Stimulated activated CD4-positive, alpha-beta T cell treated with anti-CD3 and anti-CD28 coated beads, Interleukin-15, amount 100 ng/mL, for 1 hour (primary cell): Measurements from ENCODE around the gene TANGO2.
"Not testable (repeated sequence)": the region's sequence is repeated elsewhere in the genome, so short reads cannot be mapped to it uniquely, and the experiment has no call there.

Experiments used
- DNase-seq, 2 donors: peaks; one replicate each; pipeline ENCODE4 v3.0.0-alpha.2; 2020; ENCODE audit warnings: low read depth in 1 of 2, low spot score in 1 of 2

TANGO2 gene

DNA sequence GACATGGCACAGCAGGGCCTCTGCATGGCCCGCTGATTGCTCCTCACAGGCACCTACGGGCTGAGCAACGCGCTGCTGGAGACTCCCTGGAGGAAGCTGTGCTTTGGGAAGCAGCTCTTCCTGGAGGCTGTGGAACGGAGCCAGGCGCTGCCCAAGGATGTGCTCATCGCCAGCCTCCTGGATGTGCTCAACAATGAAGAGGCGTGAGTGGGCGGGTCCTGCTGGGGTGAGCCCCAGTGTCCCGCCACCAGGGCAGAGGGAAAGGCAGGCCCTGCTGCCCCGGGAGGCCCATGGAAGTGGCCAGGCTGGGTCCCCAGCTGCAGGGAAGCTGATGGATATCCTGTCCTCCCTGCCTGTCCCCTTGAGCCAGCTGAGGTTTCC lies 40.6 kb downstream of the TANGO2 start:
- no peak for DNase-seq

GRCh38 chr22:20062043-20062765 lies 41.3 kb downstream of the TANGO2 start:
- no peak for DNase-seq

- DNase-seq, result no peak
Observed at GRCh38 chr22:20062766-20063083, 41.8 kb downstream of the TANGO2 start.

GRCh38 chr22:20063271-20064139 lies 42.6 kb downstream of the TANGO2 start:
- DNase-seq, result no peak

- no peak for DNase-seq
Observed at GRCh38 chr22:20064140-20064480, 43.2 kb downstream of the TANGO2 start.

- DNase-seq, result no peak
Observed at GRCh38 chr22:20064545-20065262, 43.8 kb downstream of the TANGO2 start.

DNA sequence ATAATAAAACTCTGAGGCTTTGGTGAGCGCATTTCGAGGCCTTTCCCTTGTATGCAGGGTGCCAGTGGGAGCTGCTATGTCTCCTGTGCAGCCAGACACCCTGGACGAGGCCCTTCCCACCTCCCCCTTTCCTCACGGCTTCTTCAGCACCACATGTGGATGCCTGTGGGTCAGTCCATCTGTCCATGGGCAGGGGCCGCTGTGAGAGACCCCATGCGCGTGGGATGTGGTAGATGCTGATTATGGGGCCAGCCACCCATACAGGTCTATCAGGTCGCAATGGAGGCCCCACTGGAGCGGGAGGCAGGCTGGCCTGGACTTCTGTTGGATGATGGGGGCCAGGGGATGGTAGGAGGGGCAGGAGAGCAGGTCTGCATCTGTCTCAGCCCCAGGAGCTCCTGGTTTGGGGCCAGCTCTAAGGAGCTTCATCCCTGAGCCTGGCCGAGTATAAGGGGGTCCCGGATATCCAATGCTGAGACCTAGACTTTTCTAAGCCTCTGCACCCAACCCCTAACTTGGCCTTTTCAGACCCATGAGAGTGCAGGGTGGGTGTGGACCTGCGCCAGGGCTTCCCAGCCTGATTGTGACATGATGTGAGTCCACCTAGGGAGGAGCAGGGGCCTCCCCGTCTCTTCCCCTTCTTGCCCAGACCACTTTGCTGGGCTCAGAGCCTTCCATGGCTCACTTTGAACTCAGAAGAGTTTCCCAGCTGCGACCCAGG lies 45.1 kb downstream of the TANGO2 start:
- DNase-seq, result no peak

- DNase-seq, result no peak
Observed at GRCh38 chr22:20066617-20067383, 45.9 kb downstream of the TANGO2 start.

GRCh38 chr22:20067384-20067682 lies 46.4 kb downstream of the TANGO2 start:
- not testable (repeated sequence) for DNase-seq

DNA sequence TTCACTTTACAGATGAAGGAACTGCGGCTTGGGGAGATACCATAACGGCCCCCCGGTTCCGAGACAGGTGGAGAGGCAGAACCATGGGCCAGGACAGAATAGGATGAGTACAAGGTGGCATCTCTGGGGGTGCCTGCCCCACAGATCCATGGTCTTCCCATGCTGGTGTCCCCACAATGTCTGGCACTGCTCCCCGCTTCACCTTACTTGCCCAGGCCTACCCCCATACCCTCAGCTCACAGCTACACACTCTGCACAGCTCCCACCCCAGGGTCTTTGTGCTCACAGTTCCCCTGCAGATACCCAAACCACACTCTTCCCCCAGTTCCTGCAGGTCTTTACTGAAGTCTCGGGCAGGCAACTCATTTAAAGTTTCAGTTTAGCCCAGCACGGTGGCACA lies 47.7 kb downstream of the TANGO2 start:
- DNase-seq, result no peak

- DNase-seq, result no peak
Observed at GRCh38 chr22:20069331-20070042, 48.6 kb downstream of the TANGO2 start.

GRCh38 chr22:20071524-20071972 lies 50.6 kb downstream of the TANGO2 start:
- no peak for DNase-seq

GRCh38 chr22:20076627-20077172 lies 55.8 kb downstream of the TANGO2 start:
- DNase-seq, result no peak

DNA sequence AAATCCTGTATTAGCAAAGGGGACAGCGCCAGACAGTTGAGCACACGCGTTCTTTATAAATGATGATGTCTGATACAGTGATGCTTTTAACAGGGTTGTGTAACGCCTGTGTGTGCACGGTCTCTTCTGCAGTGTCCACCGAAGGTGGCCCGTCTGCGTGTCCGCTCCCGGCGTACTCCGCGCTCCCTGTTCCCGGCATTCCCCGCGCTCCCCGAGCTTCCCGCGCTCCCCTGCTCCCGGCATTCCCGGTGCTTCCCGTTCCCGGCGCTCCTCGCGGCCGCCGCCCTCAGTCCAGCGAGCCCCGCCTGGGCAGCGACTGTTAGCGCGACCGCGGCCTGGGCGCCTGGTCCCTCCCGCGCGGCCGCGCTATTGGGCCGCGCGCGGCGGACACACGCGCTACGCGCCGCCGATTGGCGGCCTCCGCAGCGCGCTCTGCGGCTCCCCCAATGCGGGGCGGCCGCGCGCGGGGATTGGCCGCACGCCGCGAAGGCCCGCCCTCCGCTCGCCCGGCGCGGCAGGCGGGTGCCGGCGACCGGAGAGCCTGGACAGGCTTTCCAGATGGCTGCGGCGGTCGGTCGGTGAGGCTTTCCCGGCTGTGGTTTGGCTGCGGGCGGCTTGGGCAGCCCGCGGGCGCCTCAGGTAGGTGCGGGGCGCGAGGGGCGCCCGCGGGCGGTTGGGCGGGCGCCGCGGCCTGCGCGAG lies 59.0 kb downstream of the TANGO2 start, which contains the start of gene DGCR8:
Gene DGCR8, plus strand, starts transcription at position 497 of the 700 bp plus-strand sequence. CDS start 5,723 bp downstream, outside the sequence.
- peak; percentile 43 to 61 for DNase-seq

DNA sequence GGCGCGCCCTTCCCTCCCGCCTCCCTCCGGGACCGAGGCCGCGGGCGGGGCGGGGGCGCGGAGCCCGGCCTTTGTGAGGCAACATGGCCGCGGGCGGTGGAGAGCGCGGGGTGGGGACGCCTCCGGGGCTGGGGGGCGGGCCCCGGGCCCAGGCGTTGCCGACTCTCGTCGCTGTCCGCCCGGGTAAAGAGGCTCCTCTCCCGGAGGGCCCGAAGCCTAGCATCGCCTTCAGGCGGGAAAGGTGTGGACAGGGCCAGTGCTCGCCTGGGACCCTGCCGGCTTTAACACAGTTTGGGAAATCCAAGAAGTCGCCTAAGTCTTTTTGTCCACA lies 59.5 kb downstream of the TANGO2 start:
- DNase-seq, result peak; percentile 52 to 61

- DNase-seq, result no peak
Observed at GRCh38 chr22:20080776-20081654, 60.1 kb downstream of the TANGO2 start.

DNA sequence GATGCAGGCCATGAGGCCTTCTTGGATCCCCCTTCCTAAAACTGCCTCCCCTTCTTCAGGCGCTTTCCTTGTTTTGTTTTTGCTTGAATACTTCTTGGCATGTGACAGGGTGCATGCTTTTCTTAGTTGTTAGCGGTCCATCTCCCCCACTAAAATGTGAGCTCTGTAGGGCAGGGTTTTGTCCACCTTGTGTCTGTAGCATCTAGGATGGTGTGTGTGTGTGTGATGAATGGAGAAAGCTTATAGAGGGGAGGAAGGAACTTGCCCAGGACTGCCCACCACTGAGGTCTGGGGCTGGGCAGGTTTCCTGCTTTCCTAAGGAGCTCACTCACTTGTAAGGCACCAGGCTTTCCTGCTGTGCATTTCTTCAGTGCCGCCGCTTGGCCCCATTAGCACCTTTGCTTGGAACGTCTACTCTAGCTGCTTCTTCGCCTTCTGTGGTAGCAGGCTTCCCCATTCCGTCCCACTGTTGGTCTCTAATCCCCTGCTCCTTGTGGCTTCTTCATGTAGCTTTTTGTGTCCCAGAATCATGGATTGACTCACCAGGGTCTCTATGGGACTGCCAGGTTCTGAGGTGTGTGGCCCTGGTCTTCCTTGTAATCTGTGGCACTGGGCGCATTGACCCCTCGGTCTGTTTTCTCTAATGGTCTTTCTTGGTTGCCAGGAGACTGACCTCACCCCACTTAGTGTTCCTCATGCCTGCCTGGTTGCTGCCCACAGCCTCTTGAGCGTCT lies 62.4 kb downstream of the TANGO2 start:
- DNase-seq, result no peak
